ENCODE measurements around the gene JPH2.
"Not testable (repeated sequence)": the region's sequence is repeated elsewhere in the genome, so short reads cannot be mapped to it uniquely, and the experiment has no call there.

Gene JPH2

DNA sequence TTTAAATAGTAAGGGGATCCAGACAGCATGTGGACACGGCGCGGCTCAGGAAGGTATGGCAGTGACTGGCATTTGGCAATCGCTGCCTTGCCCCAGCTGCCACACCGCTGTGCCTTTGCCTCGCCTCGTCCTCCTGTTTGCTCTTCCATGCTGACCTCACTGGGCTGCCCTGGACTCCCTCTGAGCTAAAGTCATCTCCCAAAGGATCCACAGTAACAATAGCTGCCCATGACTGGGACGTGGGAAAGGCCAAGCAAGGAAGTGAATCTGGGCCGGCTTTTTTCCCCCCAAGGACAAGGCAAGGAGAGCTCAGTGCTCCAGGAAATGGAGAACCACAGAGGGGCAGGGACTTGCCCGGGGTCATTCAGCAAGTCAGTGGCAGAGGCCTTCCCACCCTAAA lies 48.1 kb downstream of the JPH2 start:
- H3K4me1 Mint-ChIP-seq, result no peaks in the 10 kb centered on the region
- no peak overlapping the region for H3K27ac Mint-ChIP-seq
- H3K4me3 Mint-ChIP-seq, result no peak overlapping the region
- H3K36me3 Mint-ChIP-seq (ENCODE audit: low read depth), result no peaks in the 10 kb centered on the region
- H3K9me3 Mint-ChIP-seq, result no peaks in the 10 kb centered on the region
- ATAC-seq (no peak), DNase-seq (no peak)
- peaks cover 20% of the 10 kb centered on the region for H3K27me3 Mint-ChIP-seq

DNA sequence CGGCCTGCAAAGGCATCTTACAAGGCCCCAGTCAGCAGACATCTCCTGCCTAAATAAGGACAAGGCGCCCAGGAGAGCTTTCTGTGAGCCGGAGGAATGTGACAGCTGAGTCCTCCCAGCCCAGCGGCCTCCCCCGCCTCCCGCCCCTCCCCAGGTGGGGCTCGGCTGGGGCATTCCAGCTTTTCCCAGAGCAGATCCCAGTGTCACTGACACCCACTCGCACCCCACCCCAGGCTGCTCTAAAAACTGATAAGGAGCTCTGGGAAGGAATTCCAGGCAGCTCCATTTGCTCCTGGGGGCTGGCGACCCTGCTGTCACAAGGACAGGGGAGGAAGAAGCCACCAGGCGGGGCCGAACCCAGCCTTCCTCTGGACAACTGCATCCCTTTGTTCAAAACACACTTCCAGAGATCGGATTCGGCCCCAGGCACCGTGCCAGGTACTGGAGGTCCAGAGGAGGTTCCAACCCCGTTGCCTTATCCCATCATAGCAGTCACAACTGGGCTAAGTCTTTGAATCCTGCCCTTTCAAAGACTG lies 49.7 kb downstream of the JPH2 start:
- no peak overlapping the region for H3K4me3 Mint-ChIP-seq
- H3K27ac Mint-ChIP-seq, result no peak overlapping the region
- H3K9me3 Mint-ChIP-seq, result no peaks in the 10 kb centered on the region
- no peak for ATAC-seq
- no peak for DNase-seq
- H3K27me3 Mint-ChIP-seq, result peaks cover 18% of the 10 kb centered on the region
- no peaks in the 10 kb centered on the region for H3K36me3 Mint-ChIP-seq (ENCODE audit: low read depth)
- H3K4me1 Mint-ChIP-seq, result no peaks in the 10 kb centered on the region

DNA sequence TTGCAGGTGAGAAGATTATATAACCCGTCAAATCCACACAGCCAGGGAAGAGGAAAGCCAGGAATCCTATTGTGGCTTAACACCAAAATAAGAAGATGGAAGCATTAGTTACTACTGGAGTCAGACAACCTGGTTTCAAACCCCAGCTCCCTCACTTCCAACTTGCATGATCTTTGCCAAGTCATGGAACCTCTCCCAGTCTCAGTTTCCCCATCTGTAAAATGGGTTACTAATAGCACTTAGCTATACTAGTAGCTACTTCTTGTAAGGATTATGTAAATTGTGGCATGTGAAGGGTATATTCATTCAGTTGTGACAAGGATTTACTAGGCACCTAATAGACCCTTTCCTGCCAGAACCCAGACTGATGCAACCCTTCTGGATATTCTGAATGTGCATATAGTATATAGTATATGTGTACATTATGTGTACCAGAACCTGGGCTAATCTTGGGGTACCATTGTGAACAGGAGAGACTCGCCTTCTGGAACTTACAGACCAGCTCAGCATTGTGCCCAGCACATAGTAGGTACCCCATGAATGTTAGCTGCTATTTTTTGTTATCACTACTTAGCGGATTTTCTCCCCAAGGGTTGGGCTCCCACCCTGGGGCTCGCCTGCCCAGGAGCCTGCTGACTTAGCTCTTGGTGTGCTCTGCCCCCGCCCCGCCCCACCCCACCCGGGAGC lies 50.3 kb downstream of the JPH2 start:
- H3K4me3 Mint-ChIP-seq, result no peak overlapping the region
- DNase-seq (no peak), ATAC-seq (no peak)
- peaks cover 16% of the 10 kb centered on the region for H3K27me3 Mint-ChIP-seq
- no peaks in the 10 kb centered on the region for H3K4me1 Mint-ChIP-seq
- no peaks in the 10 kb centered on the region for H3K36me3 Mint-ChIP-seq (ENCODE audit: low read depth)
- no peaks in the 10 kb centered on the region for H3K9me3 Mint-ChIP-seq
- H3K27ac Mint-ChIP-seq, result no peak overlapping the region

DNA sequence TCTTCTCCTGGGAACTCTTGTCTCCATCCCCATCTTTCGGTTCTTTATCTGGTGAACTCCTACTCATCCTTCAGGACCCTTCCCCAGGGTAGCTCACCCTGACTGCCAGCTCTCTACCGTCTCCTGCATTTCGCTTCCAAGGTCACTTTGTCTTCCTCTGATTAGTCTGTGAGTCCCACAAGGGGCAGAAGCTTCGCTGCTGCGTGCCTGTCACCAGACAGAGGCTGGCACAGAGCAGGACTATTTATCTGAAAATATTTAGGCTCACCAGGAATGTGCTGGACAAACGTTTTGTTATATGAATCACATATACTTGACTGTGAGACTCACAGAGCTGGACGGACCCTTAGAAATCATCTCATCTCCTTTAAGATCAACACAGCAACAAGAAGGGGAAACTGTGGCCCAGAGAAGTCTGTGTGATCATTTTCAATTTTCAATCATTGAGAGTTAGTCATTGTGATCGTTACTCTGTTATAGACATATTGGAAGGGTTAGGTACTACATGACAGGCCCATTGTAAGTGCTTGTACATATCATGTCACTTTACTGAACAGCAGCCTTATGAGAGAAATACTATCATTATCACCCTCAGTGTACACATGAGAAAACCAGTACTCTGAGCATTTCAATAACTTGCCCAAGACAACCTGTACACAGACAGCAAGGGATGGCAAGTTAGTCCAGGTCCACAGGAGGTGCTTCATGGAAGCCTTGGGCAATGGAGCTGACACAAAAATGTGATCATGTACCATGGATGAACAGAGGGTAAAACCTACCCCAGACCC lies 51.4 kb downstream of the JPH2 start:
- H3K27me3 Mint-ChIP-seq, result peaks cover 9% of the 10 kb centered on the region
- H3K36me3 Mint-ChIP-seq (ENCODE audit: low read depth), result no peaks in the 10 kb centered on the region
- H3K4me3 Mint-ChIP-seq, result no peak overlapping the region
- H3K9me3 Mint-ChIP-seq, result no peaks in the 10 kb centered on the region
- H3K27ac Mint-ChIP-seq, result no peak overlapping the region
- H3K4me1 Mint-ChIP-seq, result no peaks in the 10 kb centered on the region
- no peak for DNase-seq
- ATAC-seq, result peak; percentile 30

DNA sequence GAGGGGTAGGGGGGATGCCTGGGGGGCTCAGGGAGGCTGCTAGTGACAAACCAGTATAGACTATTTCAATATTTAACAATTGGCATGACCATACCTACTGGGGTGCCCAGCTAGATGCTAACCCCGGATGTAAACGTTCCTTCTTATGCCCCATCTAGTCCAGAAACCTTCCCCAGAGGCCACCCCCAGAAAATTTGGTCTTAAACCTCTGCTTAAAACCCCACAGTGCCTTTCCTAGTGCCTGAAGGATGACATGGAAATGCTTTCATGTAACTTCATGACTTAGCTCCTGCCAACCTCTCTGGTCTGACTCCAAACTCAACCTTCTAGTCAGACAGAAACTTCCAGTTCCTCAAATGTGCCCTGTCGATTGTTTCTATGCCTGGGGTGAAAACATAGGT lies 52.0 kb downstream of the JPH2 start:
- Mint-ChIP-seq H3K27me3 (peaks cover 9% of the 10 kb centered on the region), H3K4me1 (no peaks in the 10 kb centered on the region), H3K27ac (no peak overlapping the region), H3K4me3 (no peak overlapping the region), H3K9me3 (no peaks in the 10 kb centered on the region), H3K36me3 (ENCODE audit: low read depth) (no peaks in the 10 kb centered on the region)
- DNase-seq (no peak), ATAC-seq (peak; percentile 30)

DNA sequence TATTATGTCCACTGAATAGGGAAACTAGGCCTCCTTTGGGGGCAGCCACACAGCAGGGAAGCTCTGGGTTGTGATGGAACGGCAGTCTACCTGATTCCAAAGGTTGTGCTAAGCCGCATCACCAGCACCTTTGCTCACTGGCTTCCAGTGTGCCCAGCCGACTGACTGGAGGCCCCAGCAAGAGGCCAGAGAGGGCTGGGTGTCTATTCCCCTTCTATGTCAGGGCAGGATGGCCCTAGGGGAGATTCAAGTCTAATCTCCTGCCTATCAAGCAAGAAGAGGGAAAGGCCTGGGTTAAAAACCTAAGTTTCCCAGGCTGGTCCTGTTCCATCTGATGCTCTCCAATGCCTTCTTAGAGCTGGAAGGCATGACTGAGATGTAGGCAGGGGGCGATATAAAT lies 53.6 kb downstream of the JPH2 start:
- Mint-ChIP-seq H3K27me3 (peaks cover 1% of the 10 kb centered on the region), H3K9me3 (no peaks in the 10 kb centered on the region), H3K4me3 (no peak overlapping the region), H3K36me3 (ENCODE audit: low read depth) (no peaks in the 10 kb centered on the region), H3K4me1 (no peaks in the 10 kb centered on the region), H3K27ac (no peak overlapping the region)
- ATAC-seq, result no peak
- no peak for DNase-seq

DNA sequence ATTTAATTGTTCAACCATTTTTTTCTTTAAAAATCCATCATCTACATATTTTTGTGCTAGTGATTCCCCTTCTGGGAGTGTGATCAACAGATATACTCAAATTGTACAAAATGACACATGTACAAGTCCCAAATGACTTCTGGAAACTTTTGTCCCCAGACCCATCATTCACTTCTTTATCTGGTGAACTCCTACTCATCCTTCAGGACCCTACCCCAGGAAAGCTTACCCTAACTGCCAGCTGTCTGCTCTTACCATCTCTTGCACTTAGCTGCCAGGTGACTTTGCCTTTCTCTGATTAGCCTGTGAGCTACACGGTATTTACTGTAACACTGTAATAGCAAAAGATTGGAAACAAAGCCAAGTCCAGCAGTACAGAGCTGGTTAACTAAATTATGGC lies 55.3 kb downstream of the JPH2 start:
- no peaks in the 10 kb centered on the region for H3K9me3 Mint-ChIP-seq
- no peaks in the 10 kb centered on the region for H3K36me3 Mint-ChIP-seq (ENCODE audit: low read depth)
- H3K27ac Mint-ChIP-seq, result no peak overlapping the region
- no peak overlapping the region for H3K4me3 Mint-ChIP-seq
- ATAC-seq (no peak), DNase-seq (no peak)
- H3K27me3 Mint-ChIP-seq, result peaks cover 6% of the 10 kb centered on the region
- no peaks in the 10 kb centered on the region for H3K4me1 Mint-ChIP-seq

DNA sequence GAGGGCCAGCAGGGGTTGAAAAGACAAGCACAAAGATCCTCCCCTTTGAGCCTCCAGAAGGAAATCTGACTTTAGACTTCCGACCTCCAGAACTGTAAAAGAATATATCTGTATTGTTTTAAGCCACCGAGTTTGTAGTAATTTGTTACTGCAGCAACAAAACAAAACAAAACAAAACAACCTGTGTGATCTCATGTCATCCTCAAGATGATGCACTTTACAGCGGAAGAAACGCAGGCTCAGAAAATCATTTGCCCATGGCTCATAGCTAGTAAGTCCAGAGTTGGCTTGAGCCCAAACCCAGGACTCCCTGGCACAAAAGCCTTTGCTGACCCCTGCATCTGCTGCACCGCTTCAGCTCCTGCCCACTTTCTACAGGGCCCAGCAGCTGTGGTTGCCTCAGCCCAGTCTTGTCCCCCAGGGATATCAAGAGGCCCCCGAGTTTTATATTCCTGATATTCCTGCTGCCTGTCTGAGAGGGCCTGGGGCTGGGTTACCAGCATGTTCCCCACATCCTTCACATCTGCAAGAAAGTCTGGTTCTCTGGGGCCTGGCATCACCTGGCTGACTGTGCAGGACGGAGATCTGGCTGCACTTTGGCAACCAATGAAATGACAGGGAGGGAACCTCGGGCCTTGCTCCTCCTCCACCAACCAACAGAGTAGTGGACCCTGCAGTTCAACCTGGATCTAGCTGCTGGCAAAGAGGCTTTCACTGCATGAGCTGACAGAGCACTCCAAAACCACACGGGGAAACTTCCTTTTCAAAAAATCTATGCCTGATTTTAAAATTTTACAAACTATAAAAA lies 56.9 kb downstream of the JPH2 start:
- Mint-ChIP-seq H3K27ac (no peak overlapping the region), H3K4me3 (no peak overlapping the region), H3K36me3 (ENCODE audit: low read depth) (no peaks in the 10 kb centered on the region), H3K4me1 (no peaks in the 10 kb centered on the region), H3K27me3 (peaks cover 9% of the 10 kb centered on the region), H3K9me3 (no peaks in the 10 kb centered on the region)
- ATAC-seq, result no peak
- DNase-seq, result no peak

DNA sequence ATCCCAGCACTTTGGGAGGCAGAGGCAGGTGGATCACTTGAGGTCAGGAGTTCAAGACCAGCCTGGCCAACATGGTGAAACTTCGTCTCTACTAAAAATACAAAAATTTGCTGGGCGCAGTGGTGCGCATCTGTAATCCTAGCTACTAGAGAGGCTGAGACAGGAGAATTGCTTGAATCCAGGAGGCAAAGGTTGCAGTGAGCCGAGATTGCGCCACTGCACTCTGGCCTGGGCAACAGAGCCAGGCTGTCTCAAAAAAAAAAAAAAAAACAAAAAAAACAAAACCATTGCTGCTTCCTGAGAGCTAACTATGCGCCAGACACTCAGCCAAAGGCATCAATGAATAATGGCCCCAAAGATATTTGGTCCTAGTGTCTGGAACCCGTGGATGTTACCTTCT lies 57.7 kb downstream of the JPH2 start:
- not testable (repeated sequence) for H3K36me3 Mint-ChIP-seq (ENCODE audit: low read depth); H3K4me3 Mint-ChIP-seq; H3K27ac Mint-ChIP-seq; H3K4me1 Mint-ChIP-seq; H3K9me3 Mint-ChIP-seq; DNase-seq; ATAC-seq
- peaks cover 10% of the 10 kb centered on the region for H3K27me3 Mint-ChIP-seq

DNA sequence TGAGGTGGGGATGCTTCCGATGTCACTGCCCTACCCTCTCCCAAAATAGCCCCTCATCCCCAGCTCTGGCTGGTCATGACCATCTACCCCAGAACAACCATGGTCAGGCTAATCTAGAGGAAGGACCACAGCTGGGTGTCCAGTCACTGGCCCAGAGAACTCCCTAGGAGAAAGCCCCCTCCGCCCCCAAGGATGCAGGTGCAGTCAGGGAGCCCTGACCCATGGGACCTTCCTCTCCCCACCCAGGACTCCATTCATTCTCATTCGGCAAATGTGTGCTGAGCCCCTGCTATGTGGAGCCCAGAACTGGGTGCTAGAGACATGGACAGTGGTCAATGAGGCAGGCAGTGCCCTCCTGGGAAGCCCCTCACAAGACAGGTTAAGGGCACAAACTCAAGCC lies 60.5 kb downstream of the JPH2 start:
- no peak for ATAC-seq
- no peaks in the 10 kb centered on the region for H3K9me3 Mint-ChIP-seq
- no peaks in the 10 kb centered on the region for H3K4me1 Mint-ChIP-seq
- DNase-seq, result no peak
- H3K27ac Mint-ChIP-seq, result no peak overlapping the region
- H3K27me3 Mint-ChIP-seq, result peaks cover 22% of the 10 kb centered on the region
- H3K36me3 Mint-ChIP-seq (ENCODE audit: low read depth), result no peaks in the 10 kb centered on the region
- no peak overlapping the region for H3K4me3 Mint-ChIP-seq

DNA sequence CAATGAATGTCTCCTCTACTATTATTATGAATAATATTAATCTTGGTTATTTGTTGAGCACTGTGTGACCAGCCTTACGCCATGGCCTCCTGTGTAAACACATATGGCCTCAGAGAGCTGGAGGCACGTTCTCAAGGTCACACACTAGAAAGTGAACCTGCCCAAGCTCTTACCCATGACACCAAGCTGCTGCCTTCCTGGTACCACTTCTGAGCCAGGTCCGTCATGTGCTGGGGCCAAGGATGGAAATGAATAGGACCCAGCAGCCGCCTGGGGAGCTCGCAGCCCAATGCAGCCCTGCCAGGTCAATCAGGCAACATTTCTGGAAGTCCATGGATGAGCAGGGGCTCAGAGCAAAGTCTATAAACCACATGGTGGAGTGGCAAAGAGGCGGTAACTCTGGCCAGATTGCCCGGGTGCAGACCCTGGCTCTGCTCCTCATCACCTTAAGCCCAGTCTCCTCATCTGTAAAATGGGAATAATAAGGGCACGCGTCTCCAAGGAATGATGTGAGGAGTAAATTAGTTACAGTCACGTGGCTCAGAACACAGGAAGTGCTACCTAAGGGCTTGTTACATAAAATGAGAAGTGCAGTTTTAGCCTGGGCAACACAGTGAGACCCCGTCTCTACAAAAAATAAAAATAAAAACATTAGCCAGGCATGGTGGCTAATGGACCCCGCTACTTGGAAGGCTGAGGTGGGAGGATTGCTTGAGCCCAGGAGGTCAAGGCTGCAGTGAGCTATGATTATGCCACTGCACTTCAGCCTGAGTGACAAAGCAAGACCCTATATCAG lies 61.5 kb downstream of the JPH2 start:
- DNase-seq, result no peak
- no peak for ATAC-seq
- no peaks in the 10 kb centered on the region for H3K36me3 Mint-ChIP-seq (ENCODE audit: low read depth)
- H3K27me3 Mint-ChIP-seq, result peaks cover 22% of the 10 kb centered on the region
- H3K27ac Mint-ChIP-seq, result no peak overlapping the region
- no peaks in the 10 kb centered on the region for H3K4me1 Mint-ChIP-seq
- H3K4me3 Mint-ChIP-seq, result no peak overlapping the region
- H3K9me3 Mint-ChIP-seq, result no peaks in the 10 kb centered on the region

DNA sequence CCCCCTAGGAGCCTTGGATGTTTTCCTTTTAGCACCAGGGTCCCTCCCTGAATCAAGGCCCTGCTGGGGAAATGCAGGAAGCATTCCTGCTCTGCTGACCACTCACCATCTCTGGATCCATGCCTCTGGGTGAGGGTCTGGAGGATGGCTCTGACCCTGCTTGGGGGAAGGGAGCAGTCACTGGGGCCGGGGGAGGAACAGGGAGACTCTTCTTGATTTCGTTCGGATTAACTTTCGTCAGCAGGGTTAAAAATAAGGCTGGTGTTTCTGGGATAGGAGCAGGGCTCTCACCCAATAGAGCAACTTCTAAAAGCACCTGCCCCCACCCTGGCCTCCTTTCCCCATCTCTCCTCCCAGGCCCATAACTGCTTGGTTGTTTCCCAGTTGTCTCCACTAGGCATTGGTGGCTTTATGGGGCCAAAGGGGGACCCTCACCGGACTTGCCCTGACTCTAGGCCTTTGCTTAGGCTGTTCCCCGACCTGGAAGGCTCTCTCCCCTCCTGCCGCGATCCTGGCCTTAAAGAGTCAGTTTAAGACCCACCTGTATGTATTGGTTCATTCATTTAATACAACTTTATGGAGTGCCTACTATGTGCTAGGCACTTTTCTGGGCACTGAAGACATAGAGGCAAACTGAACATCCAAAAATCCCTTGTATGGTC lies 63.0 kb downstream of the JPH2 start:
- DNase-seq, result no peak
- peaks cover 24% of the 10 kb centered on the region for H3K27me3 Mint-ChIP-seq
- H3K27ac Mint-ChIP-seq, result no peak overlapping the region
- no peaks in the 10 kb centered on the region for H3K36me3 Mint-ChIP-seq (ENCODE audit: low read depth)
- H3K9me3 Mint-ChIP-seq, result no peaks in the 10 kb centered on the region
- no peak overlapping the region for H3K4me3 Mint-ChIP-seq
- no peaks in the 10 kb centered on the region for H3K4me1 Mint-ChIP-seq
- ATAC-seq, result no peak

DNA sequence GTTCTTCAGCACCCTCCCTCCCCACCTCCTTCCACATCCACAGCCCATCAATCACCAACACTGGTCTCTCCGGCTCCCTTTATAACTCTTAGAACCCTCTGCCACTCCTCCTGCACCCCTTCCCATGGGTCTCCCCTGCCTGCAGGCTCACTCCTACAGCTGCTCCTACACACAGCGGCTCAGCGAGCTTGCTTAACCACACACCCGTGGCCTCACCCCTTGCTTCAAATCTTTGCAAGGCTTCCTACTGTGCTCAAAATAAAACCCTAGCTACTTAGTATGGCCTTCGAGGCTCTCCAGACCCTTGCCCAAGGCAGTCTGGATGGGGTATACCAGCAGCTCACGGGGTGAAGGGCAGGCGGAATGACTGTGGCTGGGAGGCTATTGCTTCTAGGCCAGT lies 63.7 kb downstream of the JPH2 start:
- Mint-ChIP-seq H3K9me3 (no peaks in the 10 kb centered on the region), H3K36me3 (ENCODE audit: low read depth) (no peaks in the 10 kb centered on the region), H3K27me3 (peaks cover 24% of the 10 kb centered on the region), H3K4me3 (no peak overlapping the region), H3K4me1 (no peaks in the 10 kb centered on the region), H3K27ac (no peak overlapping the region)
- DNase-seq (no peak), ATAC-seq (no peak)

All from activated naive CD8-positive, alpha-beta T cell treated with anti-CD3 and anti-CD28 coated beads, Interleukin-2, amount 50 U/mL, for 24 hours (primary cell).